Astrocyte of the cerebellum (primary cell): Measurements from ENCODE around the gene GALNT8.

Source experiments
- DNase-seq: peaks from one replicate; pipeline ENCODE4 v3.0.0-alpha.2; 2011; ENCODE audit warnings: low read depth
- H3K4me3 ChIP-seq: 2 replicates; pipeline ENCODE4 v1.5.1; 2011; ENCODE audit warnings: mild to moderate bottlenecking, low read depth, low read length, moderate library complexity
- in situ Hi-C: cut with HindIII; loops from 2 replicates; pipeline ENCODE4 v1.10.0; 2017; ENCODE audit warnings: low sequenced_read_pairs
- TF ChIP-seq, protein P1 (sequence below): IDR thresholded peaks from 2 replicates; pipeline ENCODE4 v1.5.1; 2012; ENCODE audit warnings: low read length, low read depth, moderate library complexity, mild to moderate bottlenecking; ENCODE audit errors: missing control alignments

GALNT8 gene

DNA sequence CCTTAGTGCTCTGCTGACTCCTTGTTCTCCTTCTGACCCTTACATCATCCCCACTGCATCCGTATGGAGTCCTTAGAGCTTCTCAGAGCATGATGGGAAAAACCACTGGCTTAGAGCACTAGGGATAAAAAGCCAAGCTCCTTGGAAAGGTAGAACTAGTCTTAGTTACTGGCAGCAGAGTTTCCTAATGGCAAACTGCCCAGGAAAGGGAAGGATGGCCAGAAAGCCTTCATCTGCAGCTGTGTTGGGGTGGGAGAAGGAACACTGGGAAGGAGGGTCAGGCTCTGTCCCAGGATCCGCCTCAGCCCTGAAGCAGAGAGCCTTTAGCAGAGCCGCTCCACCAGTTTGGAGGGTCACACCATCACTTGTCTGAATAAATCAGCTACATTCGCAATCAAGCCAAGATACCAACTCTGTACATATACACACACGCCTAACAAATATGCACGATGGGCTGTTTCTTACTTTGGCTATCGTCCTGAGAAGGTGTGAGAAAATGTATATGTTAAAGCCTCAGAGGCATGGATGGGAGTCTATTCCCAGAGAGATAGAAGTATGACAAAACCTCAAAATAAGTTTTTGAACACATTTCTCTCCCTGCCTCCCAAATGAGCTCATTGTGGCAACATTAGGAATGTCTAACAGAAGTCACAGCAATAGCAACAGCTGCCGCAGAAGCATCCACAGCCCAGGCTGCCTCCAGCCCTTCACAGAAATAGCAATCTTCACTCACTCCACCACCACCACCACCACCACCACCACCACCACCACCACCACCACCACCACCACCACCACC is 18.6 kb upstream of the GALNT8 start:
- in situ Hi-C loops: no loop called here
- DNase-seq: no peak
- TF ChIP-seq, protein P1, sequence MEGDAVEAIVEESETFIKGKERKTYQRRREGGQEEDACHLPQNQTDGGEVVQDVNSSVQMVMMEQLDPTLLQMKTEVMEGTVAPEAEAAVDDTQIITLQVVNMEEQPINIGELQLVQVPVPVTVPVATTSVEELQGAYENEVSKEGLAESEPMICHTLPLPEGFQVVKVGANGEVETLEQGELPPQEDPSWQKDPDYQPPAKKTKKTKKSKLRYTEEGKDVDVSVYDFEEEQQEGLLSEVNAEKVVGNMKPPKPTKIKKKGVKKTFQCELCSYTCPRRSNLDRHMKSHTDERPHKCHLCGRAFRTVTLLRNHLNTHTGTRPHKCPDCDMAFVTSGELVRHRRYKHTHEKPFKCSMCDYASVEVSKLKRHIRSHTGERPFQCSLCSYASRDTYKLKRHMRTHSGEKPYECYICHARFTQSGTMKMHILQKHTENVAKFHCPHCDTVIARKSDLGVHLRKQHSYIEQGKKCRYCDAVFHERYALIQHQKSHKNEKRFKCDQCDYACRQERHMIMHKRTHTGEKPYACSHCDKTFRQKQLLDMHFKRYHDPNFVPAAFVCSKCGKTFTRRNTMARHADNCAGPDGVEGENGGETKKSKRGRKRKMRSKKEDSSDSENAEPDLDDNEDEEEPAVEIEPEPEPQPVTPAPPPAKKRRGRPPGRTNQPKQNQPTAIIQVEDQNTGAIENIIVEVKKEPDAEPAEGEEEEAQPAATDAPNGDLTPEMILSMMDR: no peak

DNA sequence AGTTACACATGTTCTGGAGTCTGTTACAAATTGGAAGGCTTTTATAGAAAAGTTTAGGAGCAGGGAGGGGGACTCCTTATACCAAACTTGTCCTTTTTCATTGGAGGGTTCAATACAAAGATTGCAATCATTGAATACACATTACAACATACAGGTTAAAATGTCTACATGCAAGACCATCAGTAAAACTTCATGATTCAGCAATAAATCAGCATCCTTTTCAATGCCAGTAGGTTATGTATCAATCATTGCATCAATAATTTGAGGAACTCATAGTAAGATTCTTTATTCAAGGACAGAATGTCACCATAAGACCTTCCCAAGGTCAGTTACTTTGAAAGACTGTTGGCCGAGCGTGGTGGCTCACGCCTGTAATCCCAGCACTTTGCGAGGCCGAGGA is 16.5 kb upstream of the GALNT8 start:
- DNase-seq: no peak
- in situ Hi-C loops: no loop called here
- no peak overlapping the region for H3K4me3 ChIP-seq
- TF ChIP-seq, protein P1: no peak

More for the DNA sequence above, 18.6 kb upstream of the GALNT8 start:
- no peak overlapping the region for H3K4me3 ChIP-seq

DNA sequence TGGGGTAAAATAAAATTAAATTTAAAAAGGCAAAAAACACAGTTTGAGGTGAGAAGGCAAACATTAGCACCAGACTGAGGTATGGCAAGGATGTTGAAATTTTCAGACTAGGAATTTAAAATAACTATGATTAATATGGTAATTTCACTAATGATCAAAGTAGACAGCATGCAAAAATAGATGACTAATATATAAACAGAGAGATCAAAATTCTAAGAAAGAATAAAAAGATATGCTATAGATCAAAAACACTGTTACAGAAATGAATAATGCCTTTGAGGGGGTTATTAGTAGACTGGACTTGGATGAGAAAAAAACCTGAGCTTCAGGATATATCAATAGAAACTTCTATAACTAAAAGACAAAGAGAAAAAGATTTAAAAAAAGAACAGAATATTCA is 14.4 kb upstream of the GALNT8 start:
- DNase-seq: no peak
- no peak overlapping the region for H3K4me3 ChIP-seq
- in situ Hi-C loops: no loop called here
- TF ChIP-seq, protein P1: no peak

DNA sequence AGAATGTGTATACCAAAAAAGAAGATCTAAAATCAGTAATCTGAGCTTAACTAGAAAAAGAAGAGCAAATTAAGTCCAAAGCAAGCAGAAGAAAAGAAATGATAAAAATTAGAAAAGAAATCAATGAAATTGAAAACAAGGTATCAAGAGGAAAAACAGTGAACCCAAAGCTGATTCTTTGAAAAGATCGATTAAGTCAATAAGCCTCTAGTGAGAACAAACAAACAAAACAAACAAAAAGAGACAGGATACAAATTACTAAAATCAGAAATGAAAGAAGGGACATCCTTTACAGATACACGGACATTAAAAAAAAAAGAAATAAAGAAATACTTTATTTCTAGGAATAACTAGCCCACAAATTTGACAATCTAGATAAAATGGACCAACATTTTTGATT is 12.9 kb upstream of the GALNT8 start:
- no peak overlapping the region for H3K4me3 ChIP-seq
- no peak for DNase-seq
- in situ Hi-C loops: no loop called here
- TF ChIP-seq, protein P1: no peak

DNA sequence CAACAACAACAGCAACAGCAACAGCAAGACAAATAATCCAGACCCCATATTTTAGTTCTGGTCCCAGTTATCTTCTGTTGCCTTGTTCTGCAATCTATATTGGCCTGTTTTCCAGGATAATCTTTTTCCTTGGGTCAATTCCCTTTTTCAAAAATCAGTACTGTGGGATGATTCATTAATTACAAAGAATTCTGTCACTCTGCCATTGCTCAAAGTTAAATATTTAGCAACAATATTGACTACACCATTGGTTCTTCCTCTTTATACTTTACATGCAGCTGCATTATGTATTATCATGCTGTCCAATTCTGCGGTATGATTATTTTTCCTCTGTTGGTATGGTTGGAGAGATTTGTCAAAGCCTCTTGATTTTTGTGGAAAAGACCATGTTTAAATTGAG is 10.1 kb upstream of the GALNT8 start:
- in situ Hi-C loops: loop anchor here (5.0 kb wide), 1 partner anchor 48 kb away; no protein-coding TSS in a partner anchor
- DNase-seq: no peak
- TF ChIP-seq, protein P1: no peak
- H3K4me3 ChIP-seq: no peak overlapping the region

DNA sequence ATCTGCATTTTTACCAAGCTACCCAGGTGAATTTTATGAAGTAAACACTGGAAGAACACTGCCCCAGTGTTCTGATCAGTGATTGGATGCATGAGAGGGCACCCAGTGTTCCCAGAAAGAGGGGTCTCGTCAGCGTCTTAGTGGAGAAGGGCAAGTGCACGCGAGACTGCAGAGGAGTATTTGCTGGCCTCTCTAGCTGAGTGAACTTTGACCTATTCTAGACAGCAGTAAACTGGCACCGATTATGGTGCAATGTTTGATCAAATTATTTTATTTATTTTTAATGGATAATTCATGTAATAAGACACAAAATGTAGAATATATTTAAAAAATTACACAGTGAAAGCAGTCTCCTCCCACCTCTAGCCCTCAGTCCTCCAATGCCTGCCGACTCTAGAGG is 5.3 kb upstream of the GALNT8 start:
- no peak overlapping the region for H3K4me3 ChIP-seq
- in situ Hi-C loops: loop anchor here (5.0 kb wide), 1 partner anchor 53 kb away; no protein-coding TSS in a partner anchor
- TF ChIP-seq, protein P1: no peak
- DNase-seq: no peak
